PC-3 (cell line): ENCODE data around the gene CCDC136. TPM values are rescaled to one million over a fixed set of nuclear protein-coding genes. Genes with fewer than 3 reads are reported as not detected.

Experiments used
- ATAC-seq: fragments of 200-7000 bp; cut with Tn5 transposase; 2 replicates; pipeline ENCODE4 v1.9.1; 2020; ENCODE audit warnings: mild to moderate bottlenecking, moderate library complexity
- BruUV-seq: library from RNA; stranded (reverse); fragments of 400-500 nt; replicated peaks from 2 replicates; lab custom pipeline; 2021; lab: Mats Ljungman, UMichigan
- CTCF ChIA-PET: fragments of 300-600 bp; sonication (Branson Sonifier 250); formaldehyde crosslinking; loops from one replicate; lab custom pipeline; 2022; ENCODE audit warnings: antibody characterized with exemption; lab: Charles Lee
- POLR2A ChIA-PET: fragments of 300-600 bp; sonication (Branson Sonifier 250); formaldehyde crosslinking; loops from one replicate; lab custom pipeline; 2022; ENCODE audit warnings: antibody characterized with exemption; ENCODE audit not compliant: unreplicated experiment; lab: Charles Lee
- DNase-seq: peaks from one replicate; pipeline ENCODE4 v3.0.0-alpha.2; 2015
- H2AFZ ChIP-seq: fragments of 300-600 bp; sonication (generic); 2 replicates; pipeline ENCODE4 v1.6.0; 2016; ENCODE audit warnings: antibody characterized with exemption, low read length
- H3F3A ChIP-seq: fragments of 300-600 bp; sonication (generic); one replicate; pipeline ENCODE4 v1.6.0; 2017; ENCODE audit warnings: antibody characterized with exemption, low read length, control low read depth, mild to moderate bottlenecking; ENCODE audit not compliant: unreplicated experiment
- H3K27ac ChIP-seq: fragments of 300-600 bp; sonication (generic); 2 replicates; pipeline ENCODE4 v1.5.1; 2016; ENCODE audit warnings: mild to moderate bottlenecking, low read length
- H3K27me3 ChIP-seq: fragments of 300-600 bp; sonication (generic); 2 replicates; pipeline ENCODE4 v1.6.1; 2016; ENCODE audit warnings: low read length, mixed read lengths
- H3K36me3 ChIP-seq: fragments of 300-600 bp; sonication (generic); 2 replicates; pipeline ENCODE4 v1.6.1; 2016; ENCODE audit warnings: low read depth, mixed run types, low read length, mixed read lengths
- H3K4me1 ChIP-seq: fragments of 300-600 bp; sonication (generic); 2 replicates; pipeline ENCODE4 v1.5.1; 2016; ENCODE audit warnings: low read length; ENCODE audit not compliant: insufficient read depth
- H3K4me2 ChIP-seq: fragments of 300-600 bp; sonication (generic); 2 replicates; pipeline ENCODE4 v1.6.0; 2016; ENCODE audit warnings: low read length
- H3K4me3 ChIP-seq: fragments of 300-600 bp; sonication (generic); 2 replicates; pipeline ENCODE4 v1.5.1; 2016; ENCODE audit warnings: mild to moderate bottlenecking, low read length, mixed read lengths
- H3K79me2 ChIP-seq: fragments of 300-600 bp; sonication (generic); 2 replicates; pipeline ENCODE4 v1.6.1; 2017; ENCODE audit warnings: low read length, mixed read lengths
- H3K9ac ChIP-seq: fragments of 300-600 bp; sonication (generic); 2 replicates; pipeline ENCODE4 v1.6.0; 2016; ENCODE audit warnings: mild to moderate bottlenecking, low read length
- H3K9me2 ChIP-seq: fragments of 300-600 bp; sonication (generic); replicated peaks from 2 replicates; pipeline ENCODE4 v1.6.1; 2016; ENCODE audit warnings: mixed run types, low read length, mixed read lengths
- H3K9me3 ChIP-seq: fragments of 300-600 bp; sonication (generic); 2 replicates; pipeline ENCODE4 v1.6.1; 2016; ENCODE audit warnings: low read length, mixed read lengths
- H4K20me1 ChIP-seq: fragments of 300-600 bp; sonication (generic); 2 replicates; pipeline ENCODE4 v1.6.1; 2016; ENCODE audit warnings: low read length, mixed read lengths
- EZH2 ChIP-seq: fragments of 300-600 bp; sonication (generic); IDR thresholded peaks from one replicate; pipeline ENCODE4 v1.6.1; 2017; ENCODE audit warnings: antibody characterized with exemption, mild to moderate bottlenecking, low read length; ENCODE audit not compliant: unreplicated experiment
- EZH2phosphoT487 ChIP-seq: fragments of 300-600 bp; sonication (generic); IDR thresholded peaks from 2 replicates; pipeline ENCODE4 v1.6.1; 2018; ENCODE audit warnings: mild to moderate bottlenecking, antibody characterized with exemption, low read length, borderline replicate concordance
- intact Hi-C: fragments of 100-400 bp; cut with micrococcal nuclease; formaldehyde crosslinking; loops from 2 replicates; pipeline ENCODE4 v1.9.0; 2023
- total RNA-seq: library from RNA; depleted of rRNA; stranded (reverse); fragments of >200 nt; gene quantifications from 2 replicates; pipeline ENCODE4 v1.2.3, GENCODE V29; 2014
- TF ChIP-seq, protein P1 (sequence below): fragments of 300-600 bp; sonication (generic); conservative IDR thresholded peaks from 2 replicates; pipeline ENCODE4 v1.5.1; 2017; ENCODE audit warnings: antibody characterized with exemption, low read depth, mild to moderate bottlenecking, low read length

CCDC136 gene
- total RNA-seq, 1 experiment from 2014 or later: 10.5 TPM

DNA sequence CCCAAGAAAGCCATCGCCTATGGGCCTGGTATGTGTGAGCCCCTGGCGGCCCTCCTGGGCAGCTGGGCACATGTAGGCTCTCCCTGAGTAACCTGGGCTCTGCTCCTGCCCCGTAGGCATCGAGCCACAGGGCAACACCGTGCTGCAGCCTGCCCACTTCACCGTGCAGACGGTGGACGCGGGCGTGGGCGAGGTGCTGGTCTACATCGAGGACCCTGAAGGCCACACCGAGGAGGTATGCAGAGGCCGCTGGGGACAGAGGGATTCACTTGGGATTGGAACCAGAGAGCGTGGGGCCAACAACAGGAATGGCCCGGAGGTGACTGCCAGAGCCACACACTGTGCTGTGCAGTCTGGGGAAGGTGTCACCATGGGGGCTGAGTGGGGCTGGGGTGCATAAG is 45.8 kb downstream of the CCDC136 start:
- peaks cover 22% of the 10 kb centered on the region for H3K79me2 ChIP-seq

DNA sequence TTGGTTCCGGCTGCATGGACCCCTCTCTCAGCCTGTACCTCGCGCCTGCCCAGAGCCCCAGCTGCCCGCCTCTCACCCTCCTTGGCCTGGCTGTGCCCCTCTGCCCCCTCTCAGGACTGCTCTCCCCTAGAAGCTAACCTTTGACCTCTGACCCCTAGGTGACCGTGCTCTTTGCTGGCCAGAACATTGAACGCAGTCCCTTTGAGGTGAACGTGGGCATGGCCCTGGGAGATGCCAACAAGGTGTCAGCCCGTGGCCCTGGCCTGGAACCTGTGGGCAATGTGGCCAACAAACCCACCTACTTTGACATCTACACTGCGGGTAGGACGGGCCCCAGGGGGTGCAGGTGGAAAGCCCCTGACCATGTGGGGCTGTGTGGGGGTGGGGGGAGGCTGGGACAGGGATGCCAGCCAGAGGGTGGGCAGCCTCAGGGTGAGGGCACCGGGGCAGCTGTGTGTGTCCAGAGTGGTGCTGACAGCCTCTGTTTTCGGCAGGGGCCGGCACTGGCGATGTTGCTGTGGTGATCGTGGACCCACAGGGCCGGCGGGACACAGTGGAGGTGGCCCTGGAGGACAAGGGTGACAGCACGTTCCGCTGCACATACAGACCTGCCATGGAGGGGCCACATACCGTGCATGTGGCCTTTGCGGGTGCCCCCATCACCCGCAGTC is 46.5 kb downstream of the CCDC136 start:
- no peak overlapping the region for H3K4me2 ChIP-seq
- H3K27me3 ChIP-seq: no peaks in the 10 kb centered on the region
- intact Hi-C loops: no loop called here
- H3K9ac ChIP-seq: no peak overlapping the region
- no peaks in the 10 kb centered on the region for H3K9me3 ChIP-seq
- ATAC-seq (no peak), DNase-seq (no peak)
- H2AFZ ChIP-seq: no peak overlapping the region
- TF ChIP-seq, protein P1, sequence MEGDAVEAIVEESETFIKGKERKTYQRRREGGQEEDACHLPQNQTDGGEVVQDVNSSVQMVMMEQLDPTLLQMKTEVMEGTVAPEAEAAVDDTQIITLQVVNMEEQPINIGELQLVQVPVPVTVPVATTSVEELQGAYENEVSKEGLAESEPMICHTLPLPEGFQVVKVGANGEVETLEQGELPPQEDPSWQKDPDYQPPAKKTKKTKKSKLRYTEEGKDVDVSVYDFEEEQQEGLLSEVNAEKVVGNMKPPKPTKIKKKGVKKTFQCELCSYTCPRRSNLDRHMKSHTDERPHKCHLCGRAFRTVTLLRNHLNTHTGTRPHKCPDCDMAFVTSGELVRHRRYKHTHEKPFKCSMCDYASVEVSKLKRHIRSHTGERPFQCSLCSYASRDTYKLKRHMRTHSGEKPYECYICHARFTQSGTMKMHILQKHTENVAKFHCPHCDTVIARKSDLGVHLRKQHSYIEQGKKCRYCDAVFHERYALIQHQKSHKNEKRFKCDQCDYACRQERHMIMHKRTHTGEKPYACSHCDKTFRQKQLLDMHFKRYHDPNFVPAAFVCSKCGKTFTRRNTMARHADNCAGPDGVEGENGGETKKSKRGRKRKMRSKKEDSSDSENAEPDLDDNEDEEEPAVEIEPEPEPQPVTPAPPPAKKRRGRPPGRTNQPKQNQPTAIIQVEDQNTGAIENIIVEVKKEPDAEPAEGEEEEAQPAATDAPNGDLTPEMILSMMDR: no peak
- TF ChIP-seq EZH2phosphoT487 (no peak), EZH2 (no peak)
- CTCF ChIA-PET: no interaction called here
- H3K36me3 ChIP-seq: peaks cover 26% of the 10 kb centered on the region
- BruUV-seq: no TSS peak
- no peak overlapping the region for H3K27ac ChIP-seq
- H3K4me3 ChIP-seq: no peak overlapping the region
- H3K4me1 ChIP-seq: peaks cover 10% of the 10 kb centered on the region
- no peaks in the 10 kb centered on the region for H3F3A ChIP-seq
- H3K9me2 ChIP-seq: no peaks in the 10 kb centered on the region
- POLR2A ChIA-PET: no interaction called here
- H4K20me1 ChIP-seq: no peaks in the 10 kb centered on the region; the same call in 1 of the 2 replicates
- H3K79me2 ChIP-seq: peaks cover 15% of the 10 kb centered on the region

More for the DNA sequence above, 45.8 kb downstream of the CCDC136 start:
- no peaks in the 10 kb centered on the region; the same call in 1 of the 2 replicates for H4K20me1 ChIP-seq
- H3K4me3 ChIP-seq: no peak overlapping the region
- no TSS peak for BruUV-seq
- H3K9me3 ChIP-seq: no peaks in the 10 kb centered on the region
- no peak for DNase-seq
- H3K9ac ChIP-seq: no peak overlapping the region
- H2AFZ ChIP-seq: no peak overlapping the region
- H3F3A ChIP-seq: no peaks in the 10 kb centered on the region
- no peaks in the 10 kb centered on the region for H3K9me2 ChIP-seq
- no peak overlapping the region for H3K27ac ChIP-seq
- ChIA-PET CTCF (no interaction called here), POLR2A (no interaction called here)
- intact Hi-C loops: no loop called here
- H3K4me1 ChIP-seq: peaks cover 17% of the 10 kb centered on the region
- ATAC-seq: no peak
- peaks cover 22% of the 10 kb centered on the region for H3K36me3 ChIP-seq
- H3K4me2 ChIP-seq: no peak overlapping the region
- no peaks in the 10 kb centered on the region for H3K27me3 ChIP-seq
- TF ChIP-seq EZH2 (no peak), EZH2phosphoT487 (no peak)

- Histone ChIP-seq H3K9me2 (no peaks in the 10 kb centered on the region), H3K9ac (no peak overlapping the region), H3K4me2 (no peak overlapping the region), H3K36me3 (peaks cover 30% of the 10 kb centered on the region), H3K4me3 (no peak overlapping the region), H2AFZ (no peak overlapping the region), H3K9me3 (no peaks in the 10 kb centered on the region), H3F3A (no peaks in the 10 kb centered on the region), H3K79me2 (peaks cover 7% of the 10 kb centered on the region), H4K20me1 (no peaks in the 10 kb centered on the region; the same call in 1 of the 2 replicates), H3K27me3 (no peaks in the 10 kb centered on the region), H3K4me1 (peaks cover under 1% of the 10 kb centered on the region), H3K27ac (no peak overlapping the region)
- ChIA-PET CTCF (no interaction called here), POLR2A (no interaction called here)
- TF ChIP-seq EZH2 (no peak), EZH2phosphoT487 (no peak)
- TF ChIP-seq, protein P1: no peak
- ATAC-seq: no peak
- no TSS peak for BruUV-seq
- no peak for DNase-seq
- intact Hi-C loops: no loop called here
These were observed 47.4 kb downstream of the CCDC136 start for GRCh38 chr7:128838981-128839731.
